Endodermal cell (in vitro differentiated cells): Measurements from ENCODE around the gene SCARF2. TPM values are rescaled to one million over a fixed set of nuclear protein-coding genes. Genes with fewer than 3 reads are reported as not detected.
A peak's percentile ranks its signal among the peaks of the same experiment; 100 is the strongest.

ENCODE experiments used
- DNase-seq: peaks from one replicate; pipeline ENCODE4 v3.0.0-alpha.2; 2017
- H3K27ac ChIP-seq: 2 replicates; pipeline ENCODE4 v1.5.1; 2013; ENCODE audit warnings: mild to moderate bottlenecking, low read depth, low read length, moderate library complexity
- H3K27me3 ChIP-seq: 2 replicates; pipeline ENCODE4 v1.6.1; 2013; ENCODE audit warnings: mild to moderate bottlenecking, low read length, moderate library complexity; ENCODE audit not compliant: insufficient read depth, control insufficient read depth, poor library complexity, severe bottlenecking
- H3K36me3 ChIP-seq: 2 replicates; pipeline ENCODE4 v1.7.0; 2013; ENCODE audit warnings: mild to moderate bottlenecking, low read length, moderate library complexity; ENCODE audit not compliant: control insufficient read depth, insufficient read depth
- H3K4me1 ChIP-seq: one replicate; pipeline ENCODE4 v1.7.0; 2013; ENCODE audit warnings: low read length; ENCODE audit not compliant: control insufficient read depth, insufficient read depth
- H3K4me3 ChIP-seq: 2 replicates; pipeline ENCODE4 v1.5.1; 2013; ENCODE audit warnings: mild to moderate bottlenecking, low read length, moderate library complexity
- H3K9ac ChIP-seq: 2 replicates; pipeline ENCODE4 v1.6.1; 2013; ENCODE audit warnings: mild to moderate bottlenecking, low read length, moderate library complexity; ENCODE audit not compliant: poor library complexity, severe bottlenecking; ENCODE audit errors: extremely low read depth
- H3K9me3 ChIP-seq: 2 replicates; pipeline ENCODE4 v1.6.1; 2013; ENCODE audit warnings: mild to moderate bottlenecking, low read length, moderate library complexity; ENCODE audit not compliant: control insufficient read depth
- H3K27ac Mint-ChIP-seq: 2 replicates; pipeline ENCODE4 v1.8.0; 2020; ENCODE audit warnings: mixed read lengths
- H3K27me3 Mint-ChIP-seq: 2 replicates; pipeline ENCODE4 v1.8.0; 2021; ENCODE audit warnings: mild to moderate bottlenecking, mixed read lengths; ENCODE audit not compliant: insufficient read depth
- H3K36me3 Mint-ChIP-seq: 2 replicates; pipeline ENCODE4 v1.8.0; 2020; ENCODE audit warnings: low read depth, mixed read lengths
- H3K4me1 Mint-ChIP-seq: 2 replicates; pipeline ENCODE4 v1.8.0; 2020; ENCODE audit warnings: mixed read lengths
- H3K4me3 Mint-ChIP-seq: 2 replicates; pipeline ENCODE4 v1.8.0; 2020; ENCODE audit warnings: mild to moderate bottlenecking, moderate library complexity, mixed read lengths
- H3K9me3 Mint-ChIP-seq: 2 replicates; pipeline ENCODE4 v1.8.0; 2020; ENCODE audit warnings: mild to moderate bottlenecking, mixed read lengths
- CTCF ChIP-seq: fragments of 200-600 bp; sonication (generic); conservative IDR thresholded peaks from 2 replicates; pipeline ENCODE4 v1.5.0; 2021; ENCODE audit warnings: antibody characterized with exemption, mild to moderate bottlenecking
- WGBS, 2 experiments: methylation state at CpG; one replicate each; pipeline versions ENCODE4 v1.1.5 to v1.1.7; 2013; ENCODE audit warnings: missing lambda C conversion rate in 2 of 2, mixed read lengths in 1 of 2; ENCODE audit not compliant: insufficient coverage in 1 of 2, insufficient read length in 1 of 2; 5-methylcytosine and 5-hydroxymethylcytosine counted together
- total RNA-seq, 2 donors: library from RNA; stranded (reverse); fragmentation: NEBNext Ultra II Directional in 1 of 2; extraction: Animal tissue kit (Norgen Biotek cat#: 25700) in 1 of 2; gene quantifications; 2 replicates in 1 of 2; 3 replicates in 1 of 2; pipeline ENCODE4 v1.2.1, GENCODE V29; 2021

Gene SCARF2
- total RNA-seq, 2 donors from 2014 or later, result 19.8 to 20.3 TPM

GRCh38 chr22:20434773-20435172 lies 2.9 kb downstream of the SCARF2 start:
- no peaks in the 10 kb centered on the region for H3K9me3 Mint-ChIP-seq
- H3K27ac Mint-ChIP-seq, result no peak overlapping the region
- no peak overlapping the region for H3K27ac ChIP-seq
- H3K27me3 ChIP-seq, result peaks cover 67% of the 10 kb centered on the region
- no peak for TF ChIP-seq CTCF
- H3K4me3 ChIP-seq, result no peak overlapping the region
- peak overlapping the region; percentile 83 for H3K4me3 Mint-ChIP-seq
- H3K36me3 ChIP-seq, result peaks cover 6% of the 10 kb centered on the region
- H3K9me3 ChIP-seq, result no peaks in the 10 kb centered on the region
- WGBS, 2 experiments, result 91 to 100% methylated on average over 2 to 3 of the region's 3 CpGs
- H3K36me3 Mint-ChIP-seq, result no peaks in the 10 kb centered on the region
- DNase-seq, result peak; percentile 28
- peaks cover 78% of the 10 kb centered on the region for H3K27me3 Mint-ChIP-seq
- no peaks in the 10 kb centered on the region for H3K4me1 ChIP-seq
- H3K4me1 Mint-ChIP-seq, result peaks cover 18% of the 10 kb centered on the region
- H3K9ac ChIP-seq, result no peak overlapping the region

GRCh38 chr22:20434264-20434751 lies 3.3 kb downstream of the SCARF2 start:
- no peak for TF ChIP-seq CTCF
- H3K27ac Mint-ChIP-seq, result no peak overlapping the region
- Histone ChIP-seq H3K9ac (no peak overlapping the region), H3K27me3 (peaks cover 72% of the 10 kb centered on the region), H3K27ac (no peak overlapping the region), H3K9me3 (no peaks in the 10 kb centered on the region), H3K4me1 (no peaks in the 10 kb centered on the region), H3K4me3 (no peak overlapping the region), H3K36me3 (peaks cover 11% of the 10 kb centered on the region)
- peaks cover under 1% of the 10 kb centered on the region for H3K36me3 Mint-ChIP-seq
- 94 to 97% methylated on average over 12 of the region's 12 CpGs for WGBS, 2 experiments
- no peak for DNase-seq
- H3K9me3 Mint-ChIP-seq, result no peaks in the 10 kb centered on the region
- peaks cover 78% of the 10 kb centered on the region for H3K27me3 Mint-ChIP-seq
- peaks cover 18% of the 10 kb centered on the region for H3K4me1 Mint-ChIP-seq
- no peak overlapping the region for H3K4me3 Mint-ChIP-seq

- no peaks in the 10 kb centered on the region for H3K9me3 ChIP-seq
- peaks cover 15% of the 10 kb centered on the region for H3K36me3 ChIP-seq
- 95 to 96% methylated on average over 4 of the region's 4 CpGs for WGBS, 2 experiments
- TF ChIP-seq CTCF, result no peak
- H3K4me1 Mint-ChIP-seq, result peaks cover 19% of the 10 kb centered on the region
- peaks cover 79% of the 10 kb centered on the region for H3K27me3 Mint-ChIP-seq
- H3K9me3 Mint-ChIP-seq, result no peaks in the 10 kb centered on the region
- DNase-seq, result no peak
- H3K4me3 ChIP-seq, result no peak overlapping the region
- H3K4me1 ChIP-seq, result no peaks in the 10 kb centered on the region
- H3K4me3 Mint-ChIP-seq, result no peak overlapping the region
- H3K27ac ChIP-seq, result no peak overlapping the region
- H3K9ac ChIP-seq, result no peak overlapping the region
- no peak overlapping the region for H3K27ac Mint-ChIP-seq
- H3K27me3 ChIP-seq, result peaks cover 69% of the 10 kb centered on the region
- peaks cover 6% of the 10 kb centered on the region for H3K36me3 Mint-ChIP-seq
Observed at GRCh38 chr22:20433686-20434241, 3.9 kb downstream of the SCARF2 start.
